ENCODE results near the gene CEP250.
A peak's percentile ranks its signal among the peaks of the same experiment; 100 is the strongest.

Gene CEP250

GRCh38 chr20:35559042-35559693 is 103.8 kb downstream of the CEP250 start:
- TF ChIP-seq CTCF (IDR thresholded peaks at IDR 0.05; ENCODE audit: insufficient read depth, low read length, missing control alignments), result no peak
- ChIA-PET CTCF (no interaction called here), POLR2A (no interaction called here)
- no peak for DNase-seq (ENCODE audit: low read depth, low spot score)
- H3K4me3 ChIP-seq (ENCODE audit: low read depth, low read length), result no peak overlapping the region

- H3K4me3 ChIP-seq (ENCODE audit: low read depth, low read length), result no peak overlapping the region
- no peak for TF ChIP-seq CTCF (IDR thresholded peaks at IDR 0.05; ENCODE audit: insufficient read depth, low read length, missing control alignments)
- DNase-seq (ENCODE audit: low read depth, low spot score), result no peak
- CTCF ChIA-PET, result no interaction called here
- POLR2A ChIA-PET, result no interaction called here
These were observed 104.7 kb downstream of the CEP250 start for GRCh38 chr20:35560105-35560511.

- DNase-seq (ENCODE audit: low read depth, low spot score), result no peak
- CTCF ChIA-PET, result interaction anchor here (1.2 kb wide), 1 partner anchor 8 kb away, joined by 3 read pairs; no protein-coding TSS in a partner anchor
- no peak for TF ChIP-seq CTCF (IDR thresholded peaks at IDR 0.05; ENCODE audit: insufficient read depth, low read length, missing control alignments)
- POLR2A ChIA-PET, result no interaction called here
- H3K4me3 ChIP-seq (ENCODE audit: low read depth, low read length), result no peak overlapping the region
These were observed 105.1 kb downstream of the CEP250 start for GRCh38 chr20:35560541-35560940.

GRCh38 chr20:35561268-35561667 is 105.9 kb downstream of the CEP250 start:
- peak; percentile 50 for TF ChIP-seq CTCF (IDR thresholded peaks at IDR 0.05; ENCODE audit: insufficient read depth, low read length, missing control alignments)
- POLR2A ChIA-PET, result no interaction called here
- CTCF ChIA-PET, result interaction anchor here (1.2 kb wide), 1 partner anchor 9 kb away, joined by 3 read pairs; no protein-coding TSS in a partner anchor
- no peak overlapping the region for H3K4me3 ChIP-seq (ENCODE audit: low read depth, low read length)
- no peak for DNase-seq (ENCODE audit: low read depth, low spot score)

- CTCF ChIA-PET, result interaction anchor here (1.2 kb wide), 1 partner anchor 9 kb away, joined by 3 read pairs; no protein-coding TSS in a partner anchor
- no peak overlapping the region for H3K4me3 ChIP-seq (ENCODE audit: low read depth, low read length)
- no peak for TF ChIP-seq CTCF (IDR thresholded peaks at IDR 0.05; ENCODE audit: insufficient read depth, low read length, missing control alignments)
- POLR2A ChIA-PET, result no interaction called here
- no peak for DNase-seq (ENCODE audit: low read depth, low spot score)
These were observed 106.3 kb downstream of the CEP250 start for GRCh38 chr20:35561671-35562070.

GRCh38 chr20:35562541-35563110 is 107.2 kb downstream of the CEP250 start:
- no peak for TF ChIP-seq CTCF (IDR thresholded peaks at IDR 0.05; ENCODE audit: insufficient read depth, low read length, missing control alignments)
- ChIA-PET CTCF (interaction anchor here (0.8 kb wide), 1 partner anchor 103 kb away, joined by 3 read pairs; no protein-coding TSS in a partner anchor), POLR2A (no interaction called here)
- DNase-seq (ENCODE audit: low read depth, low spot score), result no peak
- H3K4me3 ChIP-seq (ENCODE audit: low read depth, low read length), result no peak overlapping the region

Data from AG04449 (cell line).